ENCODE results near the gene CREB5. TPM values are rescaled to one million over a fixed set of nuclear protein-coding genes. Genes with fewer than 3 reads are reported as not detected.

The CREB5 gene
- total RNA-seq, 1 experiment from 2014 or later: 1.3 TPM

GRCh38 chr7:28602282-28602681 lies 190.0 kb downstream of the CREB5 start (continued):
- TF ChIP-seq, protein P1, sequence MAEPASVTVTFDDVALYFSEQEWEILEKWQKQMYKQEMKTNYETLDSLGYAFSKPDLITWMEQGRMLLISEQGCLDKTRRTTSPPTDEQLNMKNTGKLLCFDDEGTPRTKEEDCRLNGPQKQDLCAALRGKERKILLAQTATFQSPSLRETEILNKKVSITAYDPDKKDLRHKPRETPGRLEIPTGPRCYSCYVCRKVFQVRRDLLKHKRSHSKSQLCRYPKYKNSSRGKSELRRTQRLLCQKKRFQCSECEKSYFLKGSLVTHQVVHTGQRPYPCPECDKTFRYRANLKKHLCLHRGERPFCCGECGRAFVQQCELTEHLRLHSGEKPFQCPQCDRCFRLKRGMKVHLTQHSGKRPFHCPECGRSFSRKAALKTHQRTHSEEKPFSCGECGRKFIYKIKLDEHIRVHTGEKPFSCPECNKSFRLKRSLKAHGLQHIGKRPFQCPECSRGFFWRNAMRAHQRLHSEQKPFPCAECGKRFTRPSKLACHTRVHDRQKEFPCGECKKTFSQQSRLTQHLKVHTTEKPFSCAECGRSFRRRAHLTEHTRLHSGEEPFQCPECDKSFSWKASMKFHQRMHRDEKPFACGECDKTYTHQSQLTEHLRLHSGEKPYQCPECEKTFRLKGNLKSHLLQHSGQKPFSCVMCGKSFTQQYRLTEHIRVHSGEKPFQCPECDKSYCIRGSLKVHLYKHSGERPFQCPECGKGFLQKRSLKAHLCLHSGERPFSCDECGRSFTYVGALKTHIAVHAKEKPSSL (CRISPR knock-in tag; conservative IDR thresholded peaks at IDR 0.05): no peak
- TF ChIP-seq, protein P2, sequence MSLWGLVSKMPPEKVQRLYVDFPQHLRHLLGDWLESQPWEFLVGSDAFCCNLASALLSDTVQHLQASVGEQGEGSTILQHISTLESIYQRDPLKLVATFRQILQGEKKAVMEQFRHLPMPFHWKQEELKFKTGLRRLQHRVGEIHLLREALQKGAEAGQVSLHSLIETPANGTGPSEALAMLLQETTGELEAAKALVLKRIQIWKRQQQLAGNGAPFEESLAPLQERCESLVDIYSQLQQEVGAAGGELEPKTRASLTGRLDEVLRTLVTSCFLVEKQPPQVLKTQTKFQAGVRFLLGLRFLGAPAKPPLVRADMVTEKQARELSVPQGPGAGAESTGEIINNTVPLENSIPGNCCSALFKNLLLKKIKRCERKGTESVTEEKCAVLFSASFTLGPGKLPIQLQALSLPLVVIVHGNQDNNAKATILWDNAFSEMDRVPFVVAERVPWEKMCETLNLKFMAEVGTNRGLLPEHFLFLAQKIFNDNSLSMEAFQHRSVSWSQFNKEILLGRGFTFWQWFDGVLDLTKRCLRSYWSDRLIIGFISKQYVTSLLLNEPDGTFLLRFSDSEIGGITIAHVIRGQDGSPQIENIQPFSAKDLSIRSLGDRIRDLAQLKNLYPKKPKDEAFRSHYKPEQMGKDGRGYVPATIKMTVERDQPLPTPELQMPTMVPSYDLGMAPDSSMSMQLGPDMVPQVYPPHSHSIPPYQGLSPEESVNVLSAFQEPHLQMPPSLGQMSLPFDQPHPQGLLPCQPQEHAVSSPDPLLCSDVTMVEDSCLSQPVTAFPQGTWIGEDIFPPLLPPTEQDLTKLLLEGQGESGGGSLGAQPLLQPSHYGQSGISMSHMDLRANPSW (CRISPR knock-in tag; conservative IDR thresholded peaks at IDR 0.05; ENCODE audit: low read depth): no peak
- no peak for TF ChIP-seq SMAD4 (CRISPR knock-in tag; IDR thresholded peaks at IDR 0.05)
- no peak for TF ChIP-seq ATF3 (CRISPR knock-in tag; conservative IDR thresholded peaks at IDR 0.05)
- no peak for TF ChIP-seq ZNF263 (CRISPR knock-in tag; IDR thresholded peaks at IDR 0.05; ENCODE audit: low read depth)
- TF ChIP-seq MXD4 (CRISPR knock-in tag; IDR thresholded peaks at IDR 0.05; ENCODE audit: borderline replicate concordance): no peak

- DNase-seq (ENCODE audit: low spot score) (no peak), ATAC-seq (no peak)
- Mint-ChIP-seq H3K9me3 (peaks cover 6% of the 10 kb centered on the region), H3K27ac (no peak overlapping the region), H3K36me3 (no peaks in the 10 kb centered on the region), H3K4me1 (no peaks in the 10 kb centered on the region), H3K27me3 (ENCODE audit: low read depth) (no peaks in the 10 kb centered on the region), H3K4me3 (no peak overlapping the region)
- no peak for TF ChIP-seq FOXK1 (CRISPR knock-in tag; IDR thresholded peaks at IDR 0.05)
- TF ChIP-seq TP53 (CRISPR knock-in tag; IDR thresholded peaks at IDR 0.05): no peak
- TF ChIP-seq ESRRA (CRISPR knock-in tag; IDR thresholded peaks at IDR 0.05; ENCODE audit: borderline replicate concordance): no peak
- POLR2A ChIA-PET: no interaction called here
- CTCF ChIA-PET: interaction anchor here (0.8 kb wide), 1 partner anchor 9 kb away, joined by 3 read pairs; no protein-coding TSS in a partner anchor
Measured at GRCh38 chr7:28605427-28606085, 193.2 kb downstream of the CREB5 start.

DNA sequence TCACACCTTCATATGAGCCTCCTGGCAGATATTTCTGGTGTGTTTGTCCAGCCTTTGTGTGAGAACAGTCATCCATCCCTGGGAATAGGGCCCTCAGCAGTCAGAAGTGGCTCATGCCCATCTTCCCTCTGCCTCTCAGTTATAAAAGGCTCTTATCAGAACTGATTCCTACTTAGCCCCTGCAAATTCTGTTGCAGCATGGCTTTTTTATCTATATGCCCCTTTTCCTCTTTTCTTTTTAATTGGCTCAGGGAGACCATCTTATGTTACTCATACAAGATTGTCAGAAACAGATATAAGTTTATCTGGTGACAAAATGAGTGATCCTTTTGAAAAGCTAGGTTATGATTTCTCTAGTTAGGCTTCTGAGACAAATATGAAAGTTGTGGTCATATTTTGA lies 194.1 kb downstream of the CREB5 start:
- no peak for DNase-seq (ENCODE audit: low spot score)
- TF ChIP-seq NR2C2 (CRISPR knock-in tag; IDR thresholded peaks at IDR 0.05): no peak
- no peak for TF ChIP-seq TEAD1 (CRISPR knock-in tag; IDR thresholded peaks at IDR 0.05)
- TF ChIP-seq, protein P3, sequence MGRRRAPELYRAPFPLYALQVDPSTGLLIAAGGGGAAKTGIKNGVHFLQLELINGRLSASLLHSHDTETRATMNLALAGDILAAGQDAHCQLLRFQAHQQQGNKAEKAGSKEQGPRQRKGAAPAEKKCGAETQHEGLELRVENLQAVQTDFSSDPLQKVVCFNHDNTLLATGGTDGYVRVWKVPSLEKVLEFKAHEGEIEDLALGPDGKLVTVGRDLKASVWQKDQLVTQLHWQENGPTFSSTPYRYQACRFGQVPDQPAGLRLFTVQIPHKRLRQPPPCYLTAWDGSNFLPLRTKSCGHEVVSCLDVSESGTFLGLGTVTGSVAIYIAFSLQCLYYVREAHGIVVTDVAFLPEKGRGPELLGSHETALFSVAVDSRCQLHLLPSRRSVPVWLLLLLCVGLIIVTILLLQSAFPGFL (CRISPR knock-in tag; IDR thresholded peaks at IDR 0.05; ENCODE audit: borderline replicate concordance): no peak
- no peak for TF ChIP-seq NFE2L1 (CRISPR knock-in tag; IDR thresholded peaks at IDR 0.05)
- TF ChIP-seq ZNF317 (CRISPR knock-in tag; IDR thresholded peaks at IDR 0.05; ENCODE audit: borderline replicate concordance, low read depth): no peak
- TF ChIP-seq TP53 (CRISPR knock-in tag; IDR thresholded peaks at IDR 0.05): no peak
- no peak for TF ChIP-seq PRRX2 (CRISPR knock-in tag; IDR thresholded peaks at IDR 0.05)
- no peak for TF ChIP-seq ZNF416 (CRISPR knock-in tag; IDR thresholded peaks at IDR 0.05)
- TF ChIP-seq, protein P4, sequence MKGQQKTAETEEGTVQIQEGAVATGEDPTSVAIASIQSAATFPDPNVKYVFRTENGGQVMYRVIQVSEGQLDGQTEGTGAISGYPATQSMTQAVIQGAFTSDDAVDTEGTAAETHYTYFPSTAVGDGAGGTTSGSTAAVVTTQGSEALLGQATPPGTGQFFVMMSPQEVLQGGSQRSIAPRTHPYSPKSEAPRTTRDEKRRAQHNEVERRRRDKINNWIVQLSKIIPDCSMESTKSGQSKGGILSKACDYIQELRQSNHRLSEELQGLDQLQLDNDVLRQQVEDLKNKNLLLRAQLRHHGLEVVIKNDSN (CRISPR knock-in tag; IDR thresholded peaks at IDR 0.05): no peak
- no peak for TF ChIP-seq NR1H2 (CRISPR knock-in tag; IDR thresholded peaks at IDR 0.05)
- no peak for TF ChIP-seq ETV6 (CRISPR knock-in tag; IDR thresholded peaks at IDR 0.05)
- TF ChIP-seq TEAD4 (CRISPR knock-in tag; IDR thresholded peaks at IDR 0.05): no peak
- TF ChIP-seq, protein P2 (CRISPR knock-in tag; conservative IDR thresholded peaks at IDR 0.05; ENCODE audit: low read depth): no peak
- TF ChIP-seq, protein P5, sequence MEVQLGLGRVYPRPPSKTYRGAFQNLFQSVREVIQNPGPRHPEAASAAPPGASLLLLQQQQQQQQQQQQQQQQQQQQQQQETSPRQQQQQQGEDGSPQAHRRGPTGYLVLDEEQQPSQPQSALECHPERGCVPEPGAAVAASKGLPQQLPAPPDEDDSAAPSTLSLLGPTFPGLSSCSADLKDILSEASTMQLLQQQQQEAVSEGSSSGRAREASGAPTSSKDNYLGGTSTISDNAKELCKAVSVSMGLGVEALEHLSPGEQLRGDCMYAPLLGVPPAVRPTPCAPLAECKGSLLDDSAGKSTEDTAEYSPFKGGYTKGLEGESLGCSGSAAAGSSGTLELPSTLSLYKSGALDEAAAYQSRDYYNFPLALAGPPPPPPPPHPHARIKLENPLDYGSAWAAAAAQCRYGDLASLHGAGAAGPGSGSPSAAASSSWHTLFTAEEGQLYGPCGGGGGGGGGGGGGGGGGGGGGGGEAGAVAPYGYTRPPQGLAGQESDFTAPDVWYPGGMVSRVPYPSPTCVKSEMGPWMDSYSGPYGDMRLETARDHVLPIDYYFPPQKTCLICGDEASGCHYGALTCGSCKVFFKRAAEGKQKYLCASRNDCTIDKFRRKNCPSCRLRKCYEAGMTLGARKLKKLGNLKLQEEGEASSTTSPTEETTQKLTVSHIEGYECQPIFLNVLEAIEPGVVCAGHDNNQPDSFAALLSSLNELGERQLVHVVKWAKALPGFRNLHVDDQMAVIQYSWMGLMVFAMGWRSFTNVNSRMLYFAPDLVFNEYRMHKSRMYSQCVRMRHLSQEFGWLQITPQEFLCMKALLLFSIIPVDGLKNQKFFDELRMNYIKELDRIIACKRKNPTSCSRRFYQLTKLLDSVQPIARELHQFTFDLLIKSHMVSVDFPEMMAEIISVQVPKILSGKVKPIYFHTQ (CRISPR knock-in tag; IDR thresholded peaks at IDR 0.05): no peak

More for the DNA sequence above, 194.1 kb downstream of the CREB5 start:
- H3K9me3 Mint-ChIP-seq: peaks cover 6% of the 10 kb centered on the region
- H3K36me3 Mint-ChIP-seq: no peaks in the 10 kb centered on the region
- no peak overlapping the region for H3K4me3 Mint-ChIP-seq
- no peak for ATAC-seq
- H3K27me3 Mint-ChIP-seq (ENCODE audit: low read depth): no peaks in the 10 kb centered on the region
- POLR2A ChIA-PET: no interaction called here
- no peaks in the 10 kb centered on the region for H3K4me1 Mint-ChIP-seq
- CTCF ChIA-PET: no interaction called here
- no peak overlapping the region for H3K27ac Mint-ChIP-seq
